GM12892 (cell line): ENCODE results near the gene ATP8B4.

Source experiments
- POLR2A ChIP-seq: IDR thresholded peaks from 2 replicates; pipeline ENCODE4 v1.6.1; 2011; ENCODE audit warnings: low read depth, low read length, control low read depth
- POLR2AphosphoS5 ChIP-seq: IDR thresholded peaks from 2 replicates; pipeline ENCODE4 v1.6.1; 2011; ENCODE audit warnings: low read depth, low read length, control low read depth

GRCh38 chr15:49868348-49868747 is 250.7 kb downstream of the ATP8B4 start:
- TF ChIP-seq POLR2A: no peak
- no peak for TF ChIP-seq POLR2AphosphoS5
